Uterus (tissue), 4 donors: ENCODE results near the gene HSD17B4. TPM values are rescaled to one million over a fixed set of nuclear protein-coding genes. Genes with fewer than 3 reads are reported as not detected.
"Not testable (repeated sequence)": the region's sequence is repeated elsewhere in the genome, so short reads cannot be mapped to it uniquely, and the experiment has no call there.

Experiments used
- DNase-seq, 2 donors: peaks; one replicate each; pipeline ENCODE4 v3.0.0-alpha.2; 2019 to 2020
- H3K27ac ChIP-seq, 2 donors: fragments of 200-600 bp; sonication (generic); 1 replicate in 1 of 2; 2 replicates in 1 of 2; pipeline ENCODE4 v1.5.1; 2016 to 2018
- H3K27me3 ChIP-seq, 2 donors: fragments of 200-600 bp; sonication (generic); one replicate each; pipeline ENCODE4 v1.5.1; 2018 to 2019; ENCODE audit warnings: control low read depth in 1 of 2
- H3K36me3 ChIP-seq, 2 donors: fragments of 200-600 bp; sonication (generic); one replicate each; pipeline ENCODE4 v1.5.1; 2019; ENCODE audit warnings: control low read depth in 1 of 2
- H3K4me1 ChIP-seq, 2 donors: fragments of 200-600 bp; sonication (generic); one replicate each; pipeline ENCODE4 v1.5.1; 2018 to 2019; ENCODE audit warnings: control low read depth in 1 of 2
- H3K4me3 ChIP-seq, 2 donors: fragments of 200-600 bp; sonication (generic); 1 replicate in 1 of 2; 2 replicates in 1 of 2; pipeline ENCODE4 v1.5.1; 2018 to 2019; ENCODE audit warnings: mild to moderate bottlenecking in 1 of 2
- H3K9me3 ChIP-seq, 2 donors: fragments of 200-600 bp; sonication (generic); one replicate each; pipeline ENCODE4 v1.5.1; 2019; ENCODE audit warnings: control low read depth in 1 of 2
- CTCF ChIP-seq, 4 experiments: fragments of 200-600 bp in 2 of 4; fragments of 450-650 bp in 2 of 4; sonication (generic) in 2 of 4; IDR thresholded peaks; one replicate each; pipeline ENCODE4 v1.5.1; 2016 to 2019; ENCODE audit warnings: antibody characterized with exemption in 4 of 4, mild to moderate bottlenecking in 2 of 4, moderate library complexity in 1 of 4
- POLR2A ChIP-seq, 2 donors: fragments of 450-650 bp; IDR thresholded peaks; one replicate each; pipeline ENCODE4 v1.6.1; 2016; ENCODE audit warnings: antibody characterized with exemption in 2 of 2, mild to moderate bottlenecking in 1 of 2, moderate library complexity in 1 of 2
- intact Hi-C: fragments of 100-400 bp; cut with DNase I; formaldehyde crosslinking; loops from one replicate; pipeline ENCODE4 v1.15.1; 2023; ENCODE audit warnings: low total_unique reads
- total RNA-seq, 4 donors: library from RNA; depleted of rRNA in 3 of 4; stranded (reverse); fragments of >200 nt in 3 of 4; gene quantifications; one replicate each; pipeline versions ENCODE4 v1.1.0 to v1.2.4, GENCODE V29; 2014 to 2023
- donor health status: DM: yes; HTN: yes; CAD: no.

The HSD17B4 gene
- total RNA-seq, 4 donors from 2014 or later, result 93.8 to 167 (median 150) TPM

DNA sequence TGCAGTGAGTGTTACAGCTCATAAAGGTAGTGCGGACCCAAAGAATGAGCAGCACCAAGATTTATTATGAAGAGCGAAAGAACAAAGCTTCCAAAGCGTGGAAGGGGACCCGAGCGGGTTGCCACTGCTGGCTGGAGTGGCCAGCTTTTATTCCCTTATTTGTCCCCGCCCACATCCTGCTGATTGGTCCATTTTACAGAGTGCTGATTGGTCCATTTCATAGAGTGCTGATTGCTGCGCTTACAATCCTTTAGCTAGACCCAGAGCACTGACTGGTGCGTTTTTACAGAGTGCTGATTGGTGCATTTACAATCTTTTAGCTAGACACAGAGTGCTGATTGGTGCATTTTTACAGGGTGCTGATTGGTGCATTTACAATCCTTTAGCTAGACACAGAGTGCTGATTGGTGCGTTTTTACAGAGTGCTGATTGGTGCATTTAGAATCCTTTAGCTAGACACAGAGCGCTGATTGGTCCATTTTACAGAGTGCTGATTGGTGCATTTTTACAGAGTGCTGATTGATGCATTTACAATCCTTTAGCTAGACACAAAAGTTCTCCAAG lies 19.5 kb upstream of the HSD17B4 start:
- H3K36me3 ChIP-seq, H3K27ac ChIP-seq, DNase-seq, H3K4me3 ChIP-seq, H3K4me1 ChIP-seq, intact Hi-C loops, H3K27me3 ChIP-seq, H3K9me3 ChIP-seq: not testable (repeated sequence)

DNA sequence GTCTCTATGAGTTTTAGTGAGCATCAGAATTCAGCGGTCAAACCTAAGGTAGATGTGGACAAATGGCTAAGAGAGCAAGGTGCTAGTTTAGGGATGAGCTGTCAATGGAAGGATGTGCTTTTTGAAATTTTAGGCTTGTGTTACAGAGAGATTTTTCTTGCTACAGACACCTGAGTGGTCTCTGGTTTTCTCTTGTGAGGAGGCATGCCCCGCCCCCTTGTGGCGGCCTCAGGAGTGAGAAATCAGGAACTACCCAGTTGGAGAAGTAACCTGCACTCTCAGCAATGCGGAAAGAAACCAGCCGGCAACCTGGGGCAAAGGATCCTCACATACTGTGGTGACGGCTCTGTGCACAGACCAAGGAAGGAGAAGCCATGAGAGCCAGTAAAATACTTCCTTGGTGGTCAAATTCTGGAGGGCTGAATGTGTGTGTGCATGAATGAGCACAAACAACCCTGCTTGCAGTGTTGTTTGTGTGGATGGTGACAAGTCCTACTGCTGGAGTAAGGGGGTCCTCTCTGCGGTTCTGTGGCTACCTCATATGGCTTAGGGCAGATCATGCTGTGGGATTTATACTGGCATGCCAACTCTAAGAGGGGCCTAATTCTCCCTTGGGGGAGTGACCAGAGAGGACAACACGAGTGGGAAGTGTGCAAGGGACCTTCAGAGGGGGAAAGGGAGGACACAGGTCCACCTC lies 16.7 kb upstream of the HSD17B4 start:
- Histone ChIP-seq H3K27me3 (no peaks in the 10 kb centered on the region), H3K27ac (no peak overlapping the region), H3K4me3 (no peak overlapping the region), H3K9me3 (no peaks in the 10 kb centered on the region), H3K4me1 (no peaks in the 10 kb centered on the region), H3K36me3 (no peaks in the 10 kb centered on the region)
- intact Hi-C loops, result no loop called here
- DNase-seq, result peak in 1 of 2 donors; percentile 18
- TF ChIP-seq CTCF (IDR thresholded peaks at IDR 0.05) (no peak), POLR2A (IDR thresholded peaks at IDR 0.05) (no peak)

GRCh38 chr5:119437785-119438586 lies 14.3 kb upstream of the HSD17B4 start:
- H3K4me3 ChIP-seq, DNase-seq, H3K9me3 ChIP-seq, H3K27me3 ChIP-seq, intact Hi-C loops, H3K27ac ChIP-seq, H3K4me1 ChIP-seq, H3K36me3 ChIP-seq: not testable (repeated sequence)

GRCh38 chr5:119438587-119438917 lies 13.7 kb upstream of the HSD17B4 start:
- H3K27ac ChIP-seq, intact Hi-C loops, H3K36me3 ChIP-seq: not testable (repeated sequence)

GRCh38 chr5:119439140-119439631 lies 13.1 kb upstream of the HSD17B4 start:
- DNase-seq, result no peak
- intact Hi-C loops, result no loop called here
- no peak overlapping the region for H3K27ac ChIP-seq

More at GRCh38 chr5:119438587-119438917, 13.7 kb upstream of the HSD17B4 start:
- H3K4me1 ChIP-seq, DNase-seq, H3K9me3 ChIP-seq, H3K4me3 ChIP-seq, H3K27me3 ChIP-seq: not testable (repeated sequence)

DNA sequence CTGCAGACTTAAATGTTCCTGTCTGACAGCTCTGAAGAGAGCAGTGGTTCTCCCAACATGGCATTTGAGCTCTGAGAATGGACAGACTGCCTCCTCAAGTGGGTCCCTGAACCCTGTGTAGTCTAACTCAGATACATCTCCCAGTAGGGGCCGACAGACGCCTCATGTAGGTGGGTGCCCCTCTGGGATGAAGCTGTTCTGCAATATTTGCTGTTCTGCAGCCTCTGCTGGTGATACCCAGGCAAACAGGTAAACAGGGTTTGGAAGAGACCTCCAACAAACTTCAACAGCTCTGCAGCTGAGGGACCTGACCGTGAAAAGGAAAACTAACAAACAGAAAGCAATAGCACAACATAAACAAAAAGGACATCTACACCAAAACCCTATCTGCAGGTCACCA lies 12.7 kb upstream of the HSD17B4 start:
- DNase-seq, H3K4me3 ChIP-seq, H3K27me3 ChIP-seq: not testable (repeated sequence)

More at GRCh38 chr5:119439140-119439631, 13.1 kb upstream of the HSD17B4 start:
- Histone ChIP-seq H3K36me3 (no peaks in the 10 kb centered on the region), H3K27me3 (no peaks in the 10 kb centered on the region), H3K9me3 (no peaks in the 10 kb centered on the region), H3K4me1 (no peaks in the 10 kb centered on the region), H3K4me3 (no peak overlapping the region)
- TF ChIP-seq CTCF (IDR thresholded peaks at IDR 0.05), result no peak
- no peak for TF ChIP-seq POLR2A (IDR thresholded peaks at IDR 0.05)

GRCh38 chr5:119444643-119445042 lies 7.7 kb upstream of the HSD17B4 start:
- H3K36me3 ChIP-seq, H3K4me3 ChIP-seq, DNase-seq, H3K4me1 ChIP-seq, intact Hi-C loops, H3K27me3 ChIP-seq, H3K9me3 ChIP-seq, H3K27ac ChIP-seq: not testable (repeated sequence)

More for the DNA sequence above, 12.7 kb upstream of the HSD17B4 start:
- intact Hi-C loops, H3K9me3 ChIP-seq, H3K36me3 ChIP-seq, H3K27ac ChIP-seq, H3K4me1 ChIP-seq: not testable (repeated sequence)
